HG03060 (cell line): ENCODE data around the gene GLDC.
"Not testable (repeated sequence)": the region's sequence is repeated elsewhere in the genome, so short reads cannot be mapped to it uniquely, and the experiment has no call there.

Source experiments
- ATAC-seq: cut with Tn5 transposase; IDR thresholded peaks from one replicate; pipeline ENCODE4 v1.9.1; 2021; ENCODE audit warnings: low read depth, moderate number of reproducible peaks; ENCODE audit not compliant: unreplicated experiment

Gene GLDC

GRCh38 chr9:6576987-6577386 lies 68.5 kb downstream of the GLDC start:
- no peak for ATAC-seq

GRCh38 chr9:6575324-6576034 lies 70.0 kb downstream of the GLDC start:
- ATAC-seq = peak; percentile 73

GRCh38 chr9:6567140-6567591 lies 78.4 kb downstream of the GLDC start:
- ATAC-seq = no peak

GRCh38 chr9:6566409-6567139 lies 79.0 kb downstream of the GLDC start:
- ATAC-seq = no peak

- ATAC-seq = no peak
These were observed 80.2 kb downstream of the GLDC start for GRCh38 chr9:6565312-6565711.

DNA sequence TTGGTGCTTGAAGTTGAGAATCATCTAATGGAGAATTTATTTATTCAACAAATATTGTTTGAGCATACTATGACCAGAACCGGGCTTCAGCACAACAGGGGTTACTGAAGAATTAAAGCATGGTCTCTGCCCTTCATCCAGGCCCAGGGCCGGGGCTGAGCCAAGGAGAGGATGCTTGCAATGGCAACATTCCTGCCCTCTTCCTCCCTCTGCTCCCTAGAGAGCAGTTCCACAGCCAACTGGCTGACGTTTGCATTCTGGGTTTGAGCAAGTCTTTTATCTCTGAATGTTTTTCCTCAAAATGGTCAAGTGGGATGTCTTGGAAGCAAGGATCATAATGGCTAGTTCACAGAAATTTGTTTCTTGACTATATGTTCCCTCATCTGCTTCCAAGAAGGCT lies 80.7 kb downstream of the GLDC start:
- ATAC-seq = no peak

DNA sequence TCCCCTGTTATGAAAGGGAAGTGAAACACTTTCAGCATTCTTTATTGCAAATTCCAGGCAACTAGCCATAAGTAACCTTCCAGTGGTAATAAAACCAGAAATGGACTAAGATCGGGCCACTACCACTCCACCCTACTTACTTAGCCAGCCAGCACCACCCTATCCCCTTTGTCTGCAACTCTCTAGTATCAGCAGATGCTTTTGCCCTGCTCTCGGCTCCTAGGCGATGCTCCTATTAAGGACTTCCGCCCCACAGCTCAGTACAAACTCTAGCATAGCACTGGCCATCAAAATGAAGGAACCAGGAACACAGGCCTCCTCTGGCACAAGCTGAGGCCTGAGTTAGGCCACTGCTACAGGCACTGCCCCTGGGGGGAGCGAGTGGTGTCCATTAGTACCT lies 81.2 kb downstream of the GLDC start:
- no peak for ATAC-seq

DNA sequence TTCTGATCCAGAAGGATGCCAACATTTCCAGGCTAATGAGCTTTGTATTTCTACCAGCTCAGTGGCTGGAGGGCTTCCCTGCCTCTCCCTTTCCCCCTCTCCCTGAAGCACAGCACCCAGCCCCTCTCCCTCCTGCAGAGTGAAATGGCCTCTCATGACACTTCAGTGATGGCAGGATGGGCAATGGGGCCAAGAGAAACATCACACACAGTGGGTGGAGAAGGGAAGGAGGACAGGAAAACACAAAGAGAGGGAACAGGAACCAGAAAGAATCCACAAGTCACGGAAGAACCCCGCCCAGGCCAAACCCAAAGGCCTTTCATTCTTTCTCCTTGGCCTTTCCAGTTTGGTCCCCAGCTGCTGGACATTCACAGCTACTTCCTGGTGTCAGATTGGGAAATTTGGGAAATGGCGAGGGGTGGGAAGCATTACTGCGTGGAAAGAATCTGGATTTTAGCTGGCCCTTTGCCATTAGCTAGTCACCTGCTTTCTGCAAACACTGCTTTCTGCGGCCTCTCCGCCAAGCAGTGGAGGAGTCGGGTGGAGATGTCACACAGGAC lies 82.6 kb downstream of the GLDC start:
- ATAC-seq = no peak

GRCh38 chr9:6562201-6562600 lies 83.3 kb downstream of the GLDC start:
- no peak for ATAC-seq

DNA sequence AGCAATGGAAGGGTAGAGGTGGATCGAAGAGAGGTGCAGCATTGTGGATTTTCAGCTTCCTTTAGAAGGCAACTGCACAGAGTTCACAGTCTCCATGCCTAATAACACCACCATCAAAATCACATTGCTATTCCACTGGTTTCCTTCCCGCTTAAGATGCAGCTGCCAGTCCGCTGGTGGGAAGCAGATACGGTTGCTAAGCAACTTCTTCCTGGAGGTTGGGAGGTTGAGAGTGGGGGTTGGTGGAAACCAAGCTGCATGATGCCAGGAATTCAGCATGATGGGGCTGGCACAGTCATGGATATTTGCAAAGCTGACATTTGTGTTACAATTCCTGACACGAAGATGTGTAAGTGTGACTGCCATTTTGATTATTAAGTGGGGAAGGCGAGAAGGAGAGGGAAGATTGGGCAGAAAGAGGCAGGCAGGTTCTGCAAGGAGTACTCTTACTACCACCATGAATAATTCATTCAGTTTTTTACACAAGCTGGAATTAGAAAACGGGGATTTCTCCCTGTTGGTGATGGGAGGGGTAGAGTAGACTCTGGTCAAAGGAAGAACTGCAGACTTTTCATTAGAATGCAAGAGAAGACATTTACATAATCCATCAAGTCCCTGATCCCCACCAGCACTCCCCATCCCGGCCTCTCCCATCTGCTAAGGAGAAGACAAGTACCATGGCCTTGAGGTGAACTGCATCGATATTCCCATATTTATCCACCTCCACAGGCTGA lies 87.5 kb downstream of the GLDC start:
- no peak for ATAC-seq

- ATAC-seq = no peak
These were observed 91.7 kb downstream of the GLDC start for GRCh38 chr9:6553866-6554265.

- ATAC-seq = no peak
These were observed 92.9 kb downstream of the GLDC start for GRCh38 chr9:6552498-6553121.

DNA sequence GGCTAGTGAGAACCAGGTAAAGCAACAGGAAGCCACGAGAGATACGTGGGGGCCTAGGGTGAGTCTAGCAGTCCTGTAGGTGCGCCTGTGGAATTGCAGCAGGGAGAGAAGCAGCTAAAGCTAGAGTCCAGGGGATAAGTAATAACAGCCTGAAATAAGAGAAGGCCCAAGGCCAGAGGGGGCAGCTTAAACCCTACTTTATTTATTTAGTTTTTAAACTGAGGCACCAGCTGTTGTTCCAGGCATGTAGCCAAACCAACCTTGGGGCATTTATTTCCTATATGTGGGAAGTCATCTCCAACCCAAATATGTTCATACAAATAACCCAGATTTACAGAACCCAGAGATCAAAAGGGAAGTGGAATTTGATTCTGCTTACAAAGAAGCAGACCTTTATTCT lies 93.5 kb downstream of the GLDC start:
- no peak for ATAC-seq

DNA sequence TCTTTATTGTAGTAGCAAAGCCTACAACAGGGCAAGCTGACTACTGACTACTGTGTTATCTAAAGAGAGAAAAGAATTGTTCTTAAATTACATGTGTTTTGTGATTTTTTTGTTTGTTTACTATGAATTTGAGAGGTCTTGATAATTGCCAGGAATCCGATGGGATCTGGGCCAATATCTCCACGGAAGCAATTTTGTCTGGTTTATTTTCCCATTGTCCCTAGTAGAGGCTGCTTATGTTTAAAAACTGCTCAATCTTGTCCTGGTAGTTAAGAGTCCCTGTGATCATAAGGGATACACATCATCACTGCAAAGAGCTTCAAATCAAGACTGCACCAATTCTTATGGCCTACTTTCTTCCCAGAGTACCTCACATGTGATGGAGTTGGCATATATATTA lies 94.4 kb downstream of the GLDC start:
- no peak for ATAC-seq

DNA sequence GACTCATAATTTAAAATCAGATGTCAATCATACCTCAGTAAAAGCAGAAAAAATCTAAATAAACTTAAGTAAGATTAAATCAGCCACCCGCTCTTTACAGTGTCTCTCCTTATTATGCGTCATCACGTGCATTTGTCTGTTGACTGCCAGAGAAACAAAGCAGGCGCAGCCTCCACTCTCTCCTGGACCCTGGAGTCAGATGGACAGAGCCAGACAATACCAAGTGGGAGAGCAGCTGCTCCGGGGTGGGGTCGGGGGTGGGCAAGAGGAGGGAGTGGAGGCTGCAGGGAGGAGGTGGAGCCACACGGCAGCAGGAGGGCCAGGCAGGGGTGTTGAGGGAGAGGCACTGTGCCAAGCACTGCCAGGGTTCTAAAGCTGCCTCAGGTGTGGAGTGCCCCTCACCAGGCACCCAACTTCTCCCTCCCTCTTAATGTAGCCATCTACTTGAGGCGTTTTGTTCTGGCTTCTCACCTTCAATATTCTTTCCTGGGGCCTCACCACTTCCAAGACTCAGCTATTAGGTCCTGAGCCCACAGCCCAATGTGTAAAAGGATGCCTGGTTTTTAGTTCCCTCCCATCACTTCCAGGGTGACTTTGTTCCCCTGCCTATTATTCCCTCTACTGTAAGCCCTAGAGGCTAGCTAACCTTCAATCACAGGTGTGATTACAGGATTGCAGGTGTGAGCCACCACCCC lies 96.3 kb downstream of the GLDC start:
- ATAC-seq = no peak

DNA sequence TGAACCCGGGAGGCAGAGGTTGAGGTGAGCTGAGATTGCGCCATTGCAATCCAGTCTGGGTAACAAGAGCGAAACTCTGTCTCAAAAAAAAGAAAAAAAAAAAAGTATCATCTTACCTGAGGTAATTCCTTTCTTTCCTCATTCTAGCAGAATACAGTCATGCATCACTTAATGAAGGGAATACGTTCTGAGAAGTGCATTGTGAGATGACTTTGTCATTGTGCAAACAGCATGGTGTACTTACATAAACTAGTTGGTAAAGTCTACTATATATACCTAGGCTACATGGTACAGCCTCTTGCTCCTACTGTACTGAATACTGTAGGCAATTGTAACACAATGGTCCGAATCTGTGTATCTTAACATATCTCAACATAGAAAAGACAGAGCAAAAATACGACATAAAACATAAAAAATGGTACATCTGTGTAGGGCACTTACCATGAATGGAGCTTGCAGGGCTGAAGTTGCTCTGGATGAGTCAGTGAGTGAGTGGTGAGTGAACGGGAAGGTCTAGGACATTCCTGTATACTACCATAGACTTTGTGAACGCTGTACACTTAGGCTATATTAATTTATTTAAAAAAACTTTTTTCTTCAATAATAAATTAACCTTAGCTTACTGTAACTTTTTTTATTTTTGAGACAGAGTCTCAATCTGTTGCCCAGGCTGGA lies 100.4 kb downstream of the GLDC start:
- no peak for ATAC-seq

DNA sequence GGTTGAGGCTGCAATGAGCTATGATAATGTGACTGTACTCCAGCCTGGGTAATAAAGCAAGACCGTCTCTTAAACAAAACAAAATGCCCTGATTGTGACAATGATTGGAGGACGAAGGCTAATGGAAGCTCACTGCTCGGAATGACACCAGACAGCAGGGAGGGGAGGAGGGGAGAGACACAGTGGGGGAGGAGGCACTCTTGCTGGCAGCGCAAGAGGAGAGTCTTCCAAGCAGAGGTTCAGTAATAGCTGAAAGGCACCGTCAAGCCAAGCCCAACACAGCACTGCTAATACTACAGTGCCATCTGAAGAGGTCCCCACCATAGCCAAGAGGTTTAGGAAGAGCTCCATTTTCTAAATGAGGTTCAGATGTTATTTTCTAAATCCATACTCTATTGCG lies 102.3 kb downstream of the GLDC start:
- ATAC-seq = no peak

- ATAC-seq = not testable (repeated sequence)
These were observed 102.9 kb downstream of the GLDC start for GRCh38 chr9:6542617-6543016.

GRCh38 chr9:6538666-6539071 lies 106.9 kb downstream of the GLDC start:
- no peak for ATAC-seq

DNA sequence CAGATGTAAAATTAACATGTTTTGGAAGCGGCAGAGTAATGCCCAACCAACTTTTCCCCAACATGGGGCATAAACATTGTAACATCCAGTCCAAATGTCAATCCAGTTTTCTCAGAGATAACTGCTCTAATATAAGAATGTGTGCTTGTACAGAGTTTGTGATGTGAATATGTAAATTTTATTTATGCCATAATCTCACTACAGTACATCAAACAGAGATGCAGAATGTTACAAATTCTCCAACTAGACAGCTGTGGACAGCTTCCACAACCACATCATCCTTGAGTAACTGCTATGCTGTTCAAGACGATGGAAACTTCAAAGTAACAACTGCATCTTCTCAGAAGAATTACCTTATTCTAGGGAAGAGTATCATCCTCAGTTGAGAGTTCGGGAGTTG lies 109.9 kb downstream of the GLDC start:
- no peak for ATAC-seq
